CD4-positive, alpha-beta memory T cell (primary cell): ENCODE measurements around the gene CEBPB. TPM values are rescaled to one million over a fixed set of nuclear protein-coding genes. Genes with fewer than 3 reads are reported as not detected.
A peak's percentile ranks its signal among the peaks of the same experiment; 100 is the strongest.

Experiments
- CTCF ChIA-PET: fragments of 350-600 bp; sonication (Branson Sonifier 250); formaldehyde crosslinking; loops from one replicate; lab custom pipeline; 2021; ENCODE audit warnings: inconsistent platforms; ENCODE audit not compliant: partially characterized antibody; lab: Charles Lee
- POLR2A ChIA-PET: fragments of 350-600 bp; sonication (Branson Sonifier 250); formaldehyde crosslinking; loops from one replicate; lab custom pipeline; 2021; ENCODE audit not compliant: partially characterized antibody; lab: Charles Lee
- DNase-seq, 5 donors: peaks; one replicate each; pipeline versions ENCODE4 v3.0.0 to v3.0.0-alpha.2; 2020 to 2022; ENCODE audit warnings: mixed read lengths in 1 of 5
- H3K27ac ChIP-seq: one replicate; pipeline ENCODE4 v1.7.0; 2013; ENCODE audit warnings: low read depth, low read length
- H3K27me3 ChIP-seq: 2 replicates; pipeline ENCODE4 v1.7.0; 2013; ENCODE audit warnings: mild to moderate bottlenecking, low read length, moderate library complexity; ENCODE audit not compliant: insufficient read depth
- H3K36me3 ChIP-seq: 2 replicates; pipeline ENCODE4 v1.7.0; 2013; ENCODE audit warnings: mild to moderate bottlenecking, low read length, moderate library complexity; ENCODE audit not compliant: insufficient read depth
- H3K4me1 ChIP-seq: 2 replicates; pipeline ENCODE4 v1.7.0; 2013; ENCODE audit warnings: mild to moderate bottlenecking, low read length, moderate library complexity; ENCODE audit not compliant: insufficient read depth
- H3K4me3 ChIP-seq, 2 donors: one replicate each; pipeline ENCODE4 v1.7.0; 2013; ENCODE audit warnings: low read length in 2 of 2, mild to moderate bottlenecking in 1 of 2
- H3K9me3 ChIP-seq, 2 donors: one replicate each; pipeline ENCODE4 v1.7.0; 2013; ENCODE audit warnings: low read length in 2 of 2, control low read depth in 1 of 2; ENCODE audit not compliant: control insufficient read depth in 1 of 2
- H3K27ac Mint-ChIP-seq, 7 donors: one replicate each; pipeline ENCODE4 v1.8.0; 2020 to 2021; ENCODE audit warnings: mixed read lengths in 7 of 7, mild to moderate bottlenecking in 6 of 7, inconsistent platforms in 3 of 7, moderate library complexity in 3 of 7
- H3K27me3 Mint-ChIP-seq, 2 donors: one replicate each; pipeline ENCODE4 v1.8.0; 2020 to 2021; ENCODE audit warnings: mixed read lengths in 2 of 2
- H3K36me3 Mint-ChIP-seq, 2 donors: one replicate each; pipeline ENCODE4 v1.8.0; 2020 to 2021; ENCODE audit warnings: mixed read lengths in 2 of 2, inconsistent platforms in 1 of 2, mild to moderate bottlenecking in 1 of 2
- H3K4me1 Mint-ChIP-seq, 4 donors: one replicate each; pipeline ENCODE4 v1.8.0; 2020 to 2021; ENCODE audit warnings: mixed read lengths in 4 of 4, mild to moderate bottlenecking in 1 of 4
- H3K4me3 Mint-ChIP-seq, 8 donors: one replicate each; pipeline ENCODE4 v1.8.0; 2020 to 2021; ENCODE audit warnings: mixed read lengths in 8 of 8, mild to moderate bottlenecking in 7 of 8, moderate library complexity in 6 of 8, inconsistent platforms in 3 of 8
- H3K9me3 Mint-ChIP-seq, 8 donors: one replicate each; pipeline ENCODE4 v1.8.0; 2020 to 2021; ENCODE audit warnings: mixed read lengths in 8 of 8, mild to moderate bottlenecking in 5 of 8, inconsistent platforms in 3 of 8, moderate library complexity in 1 of 8
- intact Hi-C: fragments of 100-400 bp; cut with micrococcal nuclease; formaldehyde crosslinking; loops from one replicate; pipeline ENCODE4 v1.15.1; 2023
- polyA plus RNA-seq, 2 donors: library from polyadenylated mRNA; unstranded; fragments of 300-500 nt; fragmentation: Illumina TruSeq; gene quantifications; one replicate each; pipeline ENCODE4 v1.2.3, GENCODE V29; 2021
- total RNA-seq, 2 experiments: library from RNA; stranded (reverse); gene quantifications; one replicate each; pipeline ENCODE4 v1.2.3, GENCODE V29; 2021

CEBPB gene
- total and polyA plus RNA-seq, 4 experiments from 2014 or later: 12.8 to 34.3 (median 28.1) TPM

- H3K27ac ChIP-seq: no peak overlapping the region
- DNase-seq: no peak
- Mint-ChIP-seq H3K27me3 (peaks cover 11 to 12% of the 10 kb centered on the region in 2 donors), H3K27ac (peak overlapping the region in 3 of 7 donors; percentile 0 to 75 (median 52)), H3K4me3 (peak overlapping the region in 6 of 8 donors; percentile 1 to 84 (median 28)), H3K36me3 (peaks cover 0 to 8% of the 10 kb centered on the region in 2 donors), H3K9me3 (no peaks in the 10 kb centered on the region), H3K4me1 (peaks cover 5 to 27% (median 12%) of the 10 kb centered on the region in 4 donors)
- intact Hi-C loops: loop anchor here (5.0 kb wide), 1 partner anchor 449 kb away; no protein-coding TSS in a partner anchor
- H3K27me3 ChIP-seq: no peaks in the 10 kb centered on the region
- ChIA-PET CTCF (interaction anchor here (0.7 to 14.2 kb wide), 14 partner anchors 9 to 561 kb away, joined by 3 to 330 read pairs (median 4); no protein-coding TSS in a partner anchor), POLR2A (interaction anchor here (4.4 kb wide), 1 partner anchor 276 kb away, joined by 23 read pairs; no protein-coding TSS in a partner anchor)
- H3K4me3 ChIP-seq: no peak overlapping the region
- H3K4me1 ChIP-seq: peaks cover 14% of the 10 kb centered on the region
- H3K36me3 ChIP-seq: no peaks in the 10 kb centered on the region
- no peaks in the 10 kb centered on the region for H3K9me3 ChIP-seq
Observed at GRCh38 chr20:50188287-50188688, 2.3 kb upstream of the CEBPB start.

GRCh38 chr20:50188879-50189680 lies 1.6 kb upstream of the CEBPB start:
- H3K36me3 Mint-ChIP-seq: peaks cover 0 to 8% of the 10 kb centered on the region in 2 donors
- H3K27me3 Mint-ChIP-seq: peaks cover 9 to 12% of the 10 kb centered on the region in 2 donors
- H3K9me3 Mint-ChIP-seq: peaks cover 0 to 2% (median 0%) of the 10 kb centered on the region in 8 donors
- Histone ChIP-seq H3K9me3 (no peaks in the 10 kb centered on the region), H3K4me1 (peaks cover 22% of the 10 kb centered on the region), H3K36me3 (peaks cover under 1% of the 10 kb centered on the region), H3K27me3 (no peaks in the 10 kb centered on the region), H3K4me3 (no peak overlapping the region), H3K27ac (no peak overlapping the region)
- DNase-seq: no peak
- ChIA-PET POLR2A (interaction anchor here (0.5 to 4.4 kb wide), 2 partner anchors 275 to 327 kb away, joined by 6 to 23 read pairs; no protein-coding TSS in a partner anchor), CTCF (interaction anchor here (0.7 to 14.2 kb wide), 10 partner anchors 10 to 560 kb away, joined by 3 to 330 read pairs (median 4); no protein-coding TSS in a partner anchor)
- H3K4me3 Mint-ChIP-seq: peak overlapping the region in 7 of 8 donors; percentile 20 to 84 (median 46)
- intact Hi-C loops: loop anchor here (5.0 kb wide), 1 partner anchor 448 kb away; no protein-coding TSS in a partner anchor
- peak overlapping the region in 5 of 7 donors; percentile 13 to 82 (median 43) for H3K27ac Mint-ChIP-seq
- H3K4me1 Mint-ChIP-seq: peaks cover 7 to 34% (median 19%) of the 10 kb centered on the region in 4 donors

- Mint-ChIP-seq H3K4me1 (peaks cover 7 to 37% (median 23%) of the 10 kb centered on the region in 4 donors), H3K9me3 (peaks cover 0 to 2% (median 0%) of the 10 kb centered on the region in 8 donors), H3K27ac (peak overlapping the region; percentile 10 to 75 (median 36)), H3K36me3 (peaks cover 0 to 10% of the 10 kb centered on the region in 2 donors), H3K27me3 (peaks cover 8 to 11% of the 10 kb centered on the region in 2 donors), H3K4me3 (peak overlapping the region; percentile 38 to 68 (median 58))
- ChIA-PET POLR2A (interaction anchor here (0.5 to 4.4 kb wide), 6 partner anchors 77 to 326 kb away, joined by 3 to 23 read pairs (median 10); partner anchors contain the start of genes PTPN1 and UBE2V1), CTCF (interaction anchor here (1.1 to 14.2 kb wide), 6 partner anchors 10 to 385 kb away, joined by 3 to 330 read pairs (median 5); no protein-coding TSS in a partner anchor)
- peaks cover 29% of the 10 kb centered on the region for H3K4me1 ChIP-seq
- no peaks in the 10 kb centered on the region for H3K9me3 ChIP-seq
- peaks cover 3% of the 10 kb centered on the region for H3K36me3 ChIP-seq
- intact Hi-C loops: loop anchor here (1.0 to 5.0 kb wide), 5 partner anchors 198 to 448 kb away; partner anchors contain the start of gene PTPN1
- no peaks in the 10 kb centered on the region for H3K27me3 ChIP-seq
- peak overlapping the region in 1 of 2 donors; percentile 76 for H3K4me3 ChIP-seq
- peak overlapping the region; percentile 49 for H3K27ac ChIP-seq
- DNase-seq: peak in 2 of 5 donors; percentile 9 to 59
Observed at GRCh38 chr20:50189681-50190250, 864 bp upstream of the CEBPB start.

GRCh38 chr20:50191065-50191543 lies 474 bp downstream of the CEBPB start:
- H3K36me3 Mint-ChIP-seq: peaks cover 3 to 12% of the 10 kb centered on the region in 2 donors
- H3K4me1 Mint-ChIP-seq: peaks cover 9 to 45% (median 28%) of the 10 kb centered on the region in 4 donors
- H3K27ac Mint-ChIP-seq: peak overlapping the region in 2 of 7 donors; percentile 52 to 63
- H3K27me3 Mint-ChIP-seq: peaks cover 1 to 2% of the 10 kb centered on the region in 2 donors
- H3K4me3 ChIP-seq: peak overlapping the region in 1 of 2 donors; percentile 76
- DNase-seq: peak; percentile 57 to 70 (median 62)
- no peaks in the 10 kb centered on the region for H3K9me3 ChIP-seq
- peak overlapping the region; percentile 70 for H3K27ac ChIP-seq
- H3K4me1 ChIP-seq: peaks cover 34% of the 10 kb centered on the region
- H3K4me3 Mint-ChIP-seq: peak overlapping the region in 7 of 8 donors; percentile 52 to 84 (median 63)
- intact Hi-C loops: loop anchor here (2.0 to 5.0 kb wide), 2 partner anchors 196 to 320 kb away; partner anchors contain the start of gene PTPN1
- peaks cover 0 to 2% (median 0%) of the 10 kb centered on the region in 8 donors for H3K9me3 Mint-ChIP-seq
- peaks cover 3% of the 10 kb centered on the region for H3K36me3 ChIP-seq
- ChIA-PET CTCF (interaction anchor here (0.7 to 14.2 kb wide), 5 partner anchors 9 to 275 kb away, joined by 3 to 330 read pairs (median 5); no protein-coding TSS in a partner anchor), POLR2A (interaction anchor here (0.7 to 4.4 kb wide), 28 partner anchors 13 to 558 kb away, joined by 3 to 23 read pairs (median 4); partner anchors contain the start of genes PARD6B, PEDS1, PTPN1 and RNF114)
- H3K27me3 ChIP-seq: no peaks in the 10 kb centered on the region

GRCh38 chr20:50191544-50192363 lies 1.1 kb downstream of the CEBPB start:
- peaks cover 9 to 40% (median 27%) of the 10 kb centered on the region in 4 donors for H3K4me1 Mint-ChIP-seq
- Histone ChIP-seq H3K4me3 (peak overlapping the region in 1 of 2 donors; percentile 76), H3K9me3 (no peaks in the 10 kb centered on the region), H3K27me3 (no peaks in the 10 kb centered on the region), H3K27ac (peak overlapping the region; percentile 70), H3K4me1 (peaks cover 34% of the 10 kb centered on the region), H3K36me3 (peaks cover 3% of the 10 kb centered on the region)
- H3K36me3 Mint-ChIP-seq: peaks cover 3 to 12% of the 10 kb centered on the region in 2 donors
- intact Hi-C loops: loop anchor here (2.0 to 5.0 kb wide), 2 partner anchors 196 to 319 kb away; partner anchors contain the start of gene PTPN1
- DNase-seq: peak; percentile 63 to 73 (median 67)
- peak overlapping the region; percentile 93 to 97 (median 97) for H3K27ac Mint-ChIP-seq
- H3K9me3 Mint-ChIP-seq: peaks cover 0 to 2% (median 0%) of the 10 kb centered on the region in 8 donors
- ChIA-PET POLR2A (interaction anchor here (0.7 to 4.4 kb wide), 27 partner anchors 13 to 558 kb away, joined by 3 to 23 read pairs (median 4); partner anchors contain the start of genes PARD6B, PEDS1, PTPN1 and RNF114), CTCF (interaction anchor here (0.7 to 14.2 kb wide), 6 partner anchors 8 to 558 kb away, joined by 3 to 330 read pairs (median 4); no protein-coding TSS in a partner anchor)
- H3K27me3 Mint-ChIP-seq: no peaks in the 10 kb centered on the region
- peak overlapping the region; percentile 90 to 97 (median 96) for H3K4me3 Mint-ChIP-seq
